IMR-90 (cell line): ENCODE measurements around the gene CEP72. TPM values are rescaled to one million over a fixed set of nuclear protein-coding genes. Genes with fewer than 3 reads are reported as not detected.

Source experiments
- CTCF ChIP-seq: conservative IDR thresholded peaks from 2 replicates; pipeline ENCODE4 v1.5.1; 2012; ENCODE audit warnings: mild to moderate bottlenecking, low read depth, low read length, improper control_type of control experiment
- ELK1 ChIP-seq: fragments of 150-350 bp; IDR thresholded peaks from 2 replicates; pipeline ENCODE4 v1.6.1; 2016; ENCODE audit warnings: low read depth, mild to moderate bottlenecking, low read length, moderate library complexity, borderline replicate concordance
- MXI1 ChIP-seq: IDR thresholded peaks from 2 replicates; pipeline ENCODE4 v1.6.1; 2012; ENCODE audit warnings: low read depth, mild to moderate bottlenecking, low read length, moderate library complexity, borderline replicate concordance
- POLR2A ChIP-seq: IDR thresholded peaks from 2 replicates; pipeline ENCODE4 v1.6.1; 2012; ENCODE audit warnings: mild to moderate bottlenecking, low read depth, low read length
- polyA plus RNA-seq, 3 experiments: library from polyadenylated mRNA; depleted of rRNA; stranded (reverse); fragments of >200 nt; gene quantifications; 2 replicates each; pipeline ENCODE4 v1.2.3, GENCODE V29; 2012; ENCODE audit warnings: low replicate concordance in 1 of 3
- total RNA-seq: library from RNA; depleted of rRNA; stranded (reverse); fragments of >200 nt; gene quantifications from 2 replicates; pipeline ENCODE4 v1.2.3, GENCODE V29; 2012

Gene CEP72
- total and polyA plus RNA-seq, 2 of the 4 experiments (the other 2 are of a cell fraction) = 2.9 to 4.3 TPM

GRCh38 chr5:684751-685216, 72.6 kb downstream of the CEP72 start (continued):
- TF ChIP-seq ELK1 = no peak
- TF ChIP-seq POLR2A = no peak
- TF ChIP-seq CTCF = no peak
- TF ChIP-seq MXI1 = no peak
